Activated CD4-positive, alpha-beta T cell treated with anti-CD3 and anti-CD28 coated beads for 36 hours (primary cell): Measurements from ENCODE around the gene SFXN5. TPM values are rescaled to one million over a fixed set of nuclear protein-coding genes. Genes with fewer than 3 reads are reported as not detected.
A peak's percentile ranks its signal among the peaks of the same experiment; 100 is the strongest.
"Not testable (repeated sequence)": the region's sequence is repeated elsewhere in the genome, so short reads cannot be mapped to it uniquely, and the experiment has no call there.

ENCODE experiments used
- ATAC-seq: fragments of 200-7000 bp; cut with Tn5 transposase; one replicate; pipeline ENCODE4 v1.10.0; 2021; ENCODE audit warnings: mild to moderate bottlenecking, moderate library complexity
- CTCF ChIA-PET: fragments of 350-600 bp; sonication (Branson Sonifier 250); formaldehyde crosslinking; loops from one replicate; lab custom pipeline; 2021; ENCODE audit warnings: antibody characterized with exemption; lab: Charles Lee
- POLR2A ChIA-PET: fragments of 350-600 bp; sonication (Branson Sonifier 250); formaldehyde crosslinking; loops from one replicate; lab custom pipeline; 2021; ENCODE audit warnings: antibody characterized with exemption, inconsistent platforms; lab: Charles Lee
- DNase-seq: peaks from one replicate; pipeline ENCODE4 v3.0.0-alpha.2; 2020
- H3K27ac Mint-ChIP-seq: one replicate; pipeline ENCODE4 v1.8.0; 2021; ENCODE audit warnings: mixed read lengths
- H3K27me3 Mint-ChIP-seq: one replicate; pipeline ENCODE4 v1.8.0; 2021; ENCODE audit warnings: mixed read lengths
- H3K36me3 Mint-ChIP-seq: one replicate; pipeline ENCODE4 v1.8.0; 2021; ENCODE audit warnings: low read depth, mixed read lengths
- H3K4me1 Mint-ChIP-seq: one replicate; pipeline ENCODE4 v1.8.0; 2021; ENCODE audit warnings: mixed read lengths
- H3K4me3 Mint-ChIP-seq: one replicate; pipeline ENCODE4 v1.8.0; 2021; ENCODE audit warnings: mild to moderate bottlenecking, moderate library complexity, mixed read lengths
- H3K9me3 Mint-ChIP-seq: one replicate; pipeline ENCODE4 v1.8.0; 2021; ENCODE audit warnings: low read depth, mixed read lengths
- intact Hi-C, 2 experiments: fragments of 100-400 bp; cut with DNase I in 1 of 2; cut with micrococcal nuclease in 1 of 2; formaldehyde crosslinking; loops; one replicate each; pipeline versions ENCODE4 v1.14.2 to v1.15.1; 2022 to 2024; cut with DNase I, micrococcal nuclease
- total RNA-seq, 2 experiments: library from RNA; stranded (reverse); gene quantifications; one replicate each; pipeline ENCODE4 v1.2.3, GENCODE V29; 2021

The SFXN5 gene, protein sequence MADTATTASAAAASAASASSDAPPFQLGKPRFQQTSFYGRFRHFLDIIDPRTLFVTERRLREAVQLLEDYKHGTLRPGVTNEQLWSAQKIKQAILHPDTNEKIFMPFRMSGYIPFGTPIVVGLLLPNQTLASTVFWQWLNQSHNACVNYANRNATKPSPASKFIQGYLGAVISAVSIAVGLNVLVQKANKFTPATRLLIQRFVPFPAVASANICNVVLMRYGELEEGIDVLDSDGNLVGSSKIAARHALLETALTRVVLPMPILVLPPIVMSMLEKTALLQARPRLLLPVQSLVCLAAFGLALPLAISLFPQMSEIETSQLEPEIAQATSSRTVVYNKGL
- 1 to 10 TPM; 4.5 to 6.2 TPM for total RNA-seq

DNA sequence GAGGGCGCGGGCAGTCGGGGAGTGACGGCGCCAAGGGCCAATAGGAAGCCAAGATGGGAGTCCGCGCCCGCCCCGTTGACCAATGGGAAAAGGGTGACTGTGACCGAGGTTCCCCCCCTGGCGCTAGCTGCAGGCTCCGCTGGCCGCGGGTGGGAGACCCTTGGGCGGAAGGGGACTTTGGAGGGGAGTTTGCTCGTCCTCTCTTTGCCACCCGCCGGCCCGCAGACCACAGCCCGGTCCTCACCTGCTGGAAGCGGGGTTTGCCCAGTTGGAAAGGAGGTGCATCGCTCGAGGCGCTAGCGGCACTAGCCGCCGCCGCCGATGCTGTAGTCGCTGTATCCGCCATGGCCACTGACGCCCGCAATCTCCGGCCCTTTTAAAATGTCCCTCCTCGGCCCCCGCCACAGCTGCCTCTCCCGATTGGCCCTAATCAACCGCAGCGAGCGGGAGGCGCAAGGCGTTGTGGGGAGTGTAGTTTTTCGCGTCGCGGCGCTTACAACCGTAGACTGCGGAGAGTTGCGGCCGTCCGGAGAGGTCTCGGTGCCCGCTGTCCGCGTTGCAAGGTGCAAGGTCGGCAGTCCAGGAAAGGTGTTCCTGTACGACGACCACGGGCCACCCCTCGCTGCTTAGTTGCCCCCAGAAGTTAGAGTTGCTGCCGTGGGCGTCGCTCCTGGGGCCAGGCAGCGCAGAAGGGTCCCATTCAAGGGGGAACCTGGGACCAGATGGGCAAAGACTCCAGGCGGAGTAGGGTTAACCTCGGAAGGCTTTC lies at the start of gene SFXN5:
Gene SFXN5 (minus strand): TSS at position 353 of the 769 bp plus-strand sequence. CDS start 7 bp downstream, at position 346.
- DNase-seq = peak; percentile 97
- no peaks in the 10 kb centered on the region for H3K27me3 Mint-ChIP-seq
- H3K36me3 Mint-ChIP-seq = no peaks in the 10 kb centered on the region
- peak; percentile 96 for ATAC-seq
- POLR2A ChIA-PET = no interaction called here
- H3K9me3 Mint-ChIP-seq = no peaks in the 10 kb centered on the region
- H3K4me3 Mint-ChIP-seq = peak within 1 kb of the TSS; percentile 82
- CTCF ChIA-PET = interaction anchor here (0.7 to 3.3 kb wide), 4 partner anchors 12 to 143 kb away, joined by 3 to 26 read pairs (median 3); no protein-coding TSS in a partner anchor
- intact Hi-C loops = loop anchor here (1.0 to 5.0 kb wide), 16 partner anchors 42 to 1845 kb away; partner anchors contain the start of genes PRADC1 (in 2 of the 2), SPR (in 2 of the 2), ALMS1 (in 1 of the 2) and EGR4 (in 1 of the 2)
- H3K4me1 Mint-ChIP-seq = peaks cover 17% of the 10 kb centered on the region
- H3K27ac Mint-ChIP-seq = peak within 1 kb of the TSS; percentile 90

DNA sequence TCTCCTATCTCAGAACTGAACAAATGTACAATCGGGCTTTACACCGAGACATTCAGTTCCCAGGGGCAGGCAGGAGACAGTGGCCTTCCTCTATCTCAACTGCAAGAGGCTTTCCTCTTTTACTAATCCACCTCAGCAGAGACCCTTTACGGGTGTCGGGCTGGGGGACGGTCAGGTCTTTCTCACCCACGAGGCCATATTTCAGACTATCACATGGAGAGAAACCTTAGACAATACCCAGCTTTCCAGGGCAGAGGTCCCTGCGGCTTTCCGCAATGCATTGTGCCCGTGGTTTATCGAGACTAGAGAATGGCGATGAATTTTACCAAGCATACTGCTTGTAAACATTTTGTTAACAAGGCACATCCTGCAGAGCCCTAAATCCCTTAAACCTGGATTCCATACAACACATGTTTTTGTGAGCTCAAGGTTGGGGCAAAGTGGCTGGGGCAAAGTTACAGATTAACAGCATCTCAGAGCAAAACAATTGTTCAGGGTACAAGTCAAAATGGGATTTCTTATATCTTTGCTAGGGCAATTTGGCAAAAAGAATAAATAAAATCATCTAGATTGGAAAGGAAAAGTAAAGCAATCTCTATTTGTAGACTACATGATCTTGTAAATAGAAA lies 48.2 kb upstream of the SFXN5 start:
- POLR2A ChIA-PET, H3K9me3 Mint-ChIP-seq, H3K27ac Mint-ChIP-seq, ATAC-seq, H3K36me3 Mint-ChIP-seq, DNase-seq, H3K4me1 Mint-ChIP-seq, H3K4me3 Mint-ChIP-seq, intact Hi-C loops: not testable (repeated sequence)
- peaks cover 13% of the 10 kb centered on the region for H3K27me3 Mint-ChIP-seq
- CTCF ChIA-PET = interaction anchor here (0.6 kb wide), 1 partner anchor 28 kb away, joined by 3 read pairs; no protein-coding TSS in a partner anchor

DNA sequence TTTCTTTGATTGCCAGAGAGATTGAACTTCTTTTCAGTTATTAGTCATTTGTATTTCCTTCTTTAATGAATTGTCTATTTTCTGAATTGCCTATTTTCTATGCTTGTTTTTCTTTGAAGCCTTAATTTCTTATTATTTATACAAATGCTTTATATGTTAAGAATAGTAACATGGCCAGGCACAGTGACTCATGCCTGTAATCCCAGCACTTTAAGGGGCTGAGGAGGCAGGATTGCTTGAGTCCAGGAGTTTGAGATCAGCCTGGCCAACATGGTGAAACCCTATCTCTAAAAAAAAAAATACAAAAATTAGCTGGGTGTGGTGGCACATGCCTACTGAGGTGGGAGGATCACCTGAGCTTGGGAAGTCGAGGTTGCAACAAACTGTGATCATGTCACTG lies 45.9 kb upstream of the SFXN5 start:
- Mint-ChIP-seq H3K9me3 (no peaks in the 10 kb centered on the region), H3K27ac (no peak overlapping the region), H3K4me3 (no peak overlapping the region), H3K4me1 (peaks cover 7% of the 10 kb centered on the region), H3K27me3 (peaks cover 2% of the 10 kb centered on the region), H3K36me3 (no peaks in the 10 kb centered on the region)
- ChIA-PET POLR2A (interaction anchor here (0.8 kb wide), 1 partner anchor 12 kb away, joined by 5 read pairs; no protein-coding TSS in a partner anchor), CTCF (interaction anchor here (0.6 to 1.6 kb wide), 3 partner anchors 23 to 110 kb away, joined by 4 to 5 read pairs (median 5); no protein-coding TSS in a partner anchor)
- ATAC-seq (no peak), DNase-seq (no peak)
- intact Hi-C loops = no loop called here

DNA sequence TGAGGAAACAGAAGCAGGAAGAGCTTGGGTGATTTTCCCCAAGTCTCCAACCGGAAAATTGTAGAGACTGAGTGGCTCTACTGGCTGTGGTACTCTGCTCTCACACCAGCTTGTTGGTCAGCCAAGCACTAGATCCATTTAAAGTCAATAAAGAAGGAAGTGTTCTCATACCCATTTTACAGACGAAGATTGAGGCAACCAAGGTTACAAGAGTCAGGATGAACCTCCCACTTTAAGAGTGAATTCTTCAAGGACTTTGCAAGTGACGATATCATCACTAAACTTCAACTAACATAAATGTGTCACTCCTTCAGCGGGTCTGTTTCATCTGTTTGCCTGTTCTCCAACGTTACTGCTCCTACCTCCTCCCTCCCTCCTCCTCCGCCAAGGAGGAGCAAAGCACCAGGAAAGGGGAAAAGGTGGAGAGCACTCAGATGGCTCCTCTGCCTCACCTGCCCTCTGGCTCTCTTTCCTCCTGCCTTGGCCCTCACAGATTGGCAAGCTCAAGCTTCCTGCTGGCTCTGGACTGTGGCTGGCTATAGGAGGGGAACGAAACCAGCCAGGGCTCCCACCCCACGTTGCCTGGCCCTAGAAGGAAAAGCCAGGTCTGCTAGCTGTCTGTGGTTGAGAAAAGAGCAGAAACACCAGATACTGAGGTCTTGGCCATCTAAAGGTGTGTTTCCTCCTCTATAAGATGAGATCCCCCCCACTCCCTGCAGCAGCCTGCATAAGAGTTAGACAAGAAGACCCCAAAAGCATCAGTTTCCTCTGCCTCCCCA lies 44.9 kb upstream of the SFXN5 start:
- no peak for ATAC-seq
- no peaks in the 10 kb centered on the region for H3K9me3 Mint-ChIP-seq
- ChIA-PET CTCF (interaction anchor here (0.6 to 1.6 kb wide), 3 partner anchors 8 to 61 kb away, joined by 4 to 5 read pairs (median 4); no protein-coding TSS in a partner anchor), POLR2A (no interaction called here)
- peaks cover 2% of the 10 kb centered on the region for H3K27me3 Mint-ChIP-seq
- no peak for DNase-seq
- H3K27ac Mint-ChIP-seq = no peak overlapping the region
- peaks cover 11% of the 10 kb centered on the region for H3K4me1 Mint-ChIP-seq
- H3K4me3 Mint-ChIP-seq = no peak overlapping the region
- H3K36me3 Mint-ChIP-seq = no peaks in the 10 kb centered on the region
- intact Hi-C loops = no loop called here

DNA sequence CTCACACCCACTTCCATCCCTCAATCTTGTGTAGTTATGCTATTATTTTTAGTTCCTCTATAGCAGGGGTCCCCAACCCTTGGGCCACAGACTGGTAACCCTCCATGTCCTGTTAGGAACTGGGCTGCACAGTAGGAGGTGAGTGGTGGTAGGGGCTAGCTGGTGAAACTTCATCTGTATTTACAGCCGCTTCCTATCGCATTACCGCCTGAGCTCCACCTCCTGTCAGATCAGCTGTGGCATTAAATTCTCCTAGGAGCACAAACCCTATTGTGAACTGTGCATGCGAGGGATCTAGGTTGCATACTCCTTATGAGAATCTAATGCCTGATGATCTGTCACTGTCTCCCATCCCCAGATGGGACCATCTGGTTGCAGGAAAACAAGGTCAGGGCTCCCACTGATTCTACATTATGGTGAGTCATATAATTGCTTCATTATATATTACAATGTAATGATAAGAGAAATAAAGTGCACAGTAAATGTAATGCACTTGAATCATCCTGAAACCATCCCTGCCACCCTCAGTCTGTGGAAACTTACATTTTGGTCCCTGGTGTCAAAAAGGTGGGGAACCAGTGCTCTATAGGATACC lies 42.9 kb upstream of the SFXN5 start:
- ChIA-PET POLR2A (no interaction called here), CTCF (interaction anchor here (0.7 to 1.5 kb wide), 6 partner anchors 15 to 98 kb away, joined by 3 to 4 read pairs (median 4); no protein-coding TSS in a partner anchor)
- ATAC-seq (no peak), DNase-seq (no peak)
- peaks cover 2% of the 10 kb centered on the region for H3K27me3 Mint-ChIP-seq
- peak overlapping the region; percentile 48 for H3K4me3 Mint-ChIP-seq
- H3K36me3 Mint-ChIP-seq = no peaks in the 10 kb centered on the region
- no peak overlapping the region for H3K27ac Mint-ChIP-seq
- no peaks in the 10 kb centered on the region for H3K9me3 Mint-ChIP-seq
- intact Hi-C loops = loop anchor here in 1 of 2 experiments (5.0 kb wide), 2 partner anchors 178 to 287 kb away; partner anchors contain the start of genes EGR4 and EXOC6B
- peaks cover 21% of the 10 kb centered on the region for H3K4me1 Mint-ChIP-seq

DNA sequence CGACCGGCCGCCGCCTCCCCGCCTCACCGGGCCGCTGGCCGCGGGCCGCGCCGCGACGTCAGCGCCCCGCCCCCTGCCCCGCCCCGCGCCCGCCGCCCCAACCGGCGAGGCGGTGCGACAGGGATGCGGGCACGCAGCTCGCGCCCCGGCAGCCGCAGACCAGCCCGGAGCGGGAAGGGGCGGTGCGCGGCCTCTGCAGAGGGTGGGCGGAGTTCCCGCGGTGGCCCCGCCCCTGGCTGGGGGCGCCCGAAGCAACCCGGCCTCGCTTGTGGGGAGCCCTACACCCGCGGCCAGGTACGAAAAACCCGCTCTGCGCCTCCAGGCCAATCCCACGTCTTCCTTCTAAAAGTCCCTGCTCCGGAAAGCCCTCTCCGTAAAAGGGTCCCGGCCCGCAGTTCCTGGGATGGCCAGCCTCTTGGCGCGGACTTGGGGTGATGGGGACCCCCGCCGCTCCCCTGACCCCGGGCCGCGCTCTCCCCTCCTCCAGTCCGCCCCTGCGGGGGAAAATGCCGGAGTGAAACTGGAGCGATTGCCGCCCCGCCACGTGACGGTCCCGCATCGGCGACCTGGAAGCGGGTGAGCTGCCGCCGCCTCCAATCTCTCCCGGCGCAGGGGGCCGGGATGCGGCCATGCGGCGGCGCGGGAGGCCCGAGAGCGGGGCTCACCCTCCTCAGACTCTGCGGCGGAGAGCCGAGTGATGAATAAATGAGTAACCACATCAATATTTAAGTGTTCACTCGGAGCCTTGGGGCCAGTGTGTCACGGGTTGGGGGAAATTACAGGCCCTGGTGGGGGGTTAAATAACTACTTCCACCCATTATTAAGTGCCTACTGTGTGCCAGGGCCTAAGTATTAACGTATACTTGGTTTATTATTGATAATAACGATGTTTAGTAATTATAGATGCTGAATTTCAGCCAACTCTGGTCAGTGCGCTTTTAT lies 41.7 kb upstream of the SFXN5 start, which contains the start of gene RAB11FIP5:
Gene RAB11FIP5 (minus strand): TSS at position 36 of the 942 bp plus-strand sequence. CDS start 171 bp downstream, outside the sequence.
- CTCF ChIA-PET = interaction anchor here (0.5 to 4.2 kb wide), 9 partner anchors 13 to 1276 kb away, joined by 3 to 18 read pairs (median 4); no protein-coding TSS in a partner anchor
- Mint-ChIP-seq H3K27me3 (peaks cover 2% of the 10 kb centered on the region), H3K4me1 (peaks cover 22% of the 10 kb centered on the region), H3K36me3 (no peaks in the 10 kb centered on the region), H3K4me3 (peak within 1 kb of the TSS; percentile 79), H3K9me3 (no peaks in the 10 kb centered on the region), H3K27ac (peak within 1 kb of the TSS; percentile 40)
- DNase-seq (peak; percentile 87), ATAC-seq (peak; percentile 84)
- POLR2A ChIA-PET = interaction anchor here (0.8 to 1.1 kb wide), 2 partner anchors 24 to 121 kb away, joined by 3 read pairs; partner anchors contain the start of gene CCT7
- intact Hi-C loops = loop anchor here (1.0 to 5.0 kb wide), 9 partner anchors 42 to 286 kb away; partner anchors contain the start of genes SMYD5 (in 2 of the 2), ALMS1 (in 1 of the 2), CCT7 (in 1 of the 2) and EGR4 (in 1 of the 2)

DNA sequence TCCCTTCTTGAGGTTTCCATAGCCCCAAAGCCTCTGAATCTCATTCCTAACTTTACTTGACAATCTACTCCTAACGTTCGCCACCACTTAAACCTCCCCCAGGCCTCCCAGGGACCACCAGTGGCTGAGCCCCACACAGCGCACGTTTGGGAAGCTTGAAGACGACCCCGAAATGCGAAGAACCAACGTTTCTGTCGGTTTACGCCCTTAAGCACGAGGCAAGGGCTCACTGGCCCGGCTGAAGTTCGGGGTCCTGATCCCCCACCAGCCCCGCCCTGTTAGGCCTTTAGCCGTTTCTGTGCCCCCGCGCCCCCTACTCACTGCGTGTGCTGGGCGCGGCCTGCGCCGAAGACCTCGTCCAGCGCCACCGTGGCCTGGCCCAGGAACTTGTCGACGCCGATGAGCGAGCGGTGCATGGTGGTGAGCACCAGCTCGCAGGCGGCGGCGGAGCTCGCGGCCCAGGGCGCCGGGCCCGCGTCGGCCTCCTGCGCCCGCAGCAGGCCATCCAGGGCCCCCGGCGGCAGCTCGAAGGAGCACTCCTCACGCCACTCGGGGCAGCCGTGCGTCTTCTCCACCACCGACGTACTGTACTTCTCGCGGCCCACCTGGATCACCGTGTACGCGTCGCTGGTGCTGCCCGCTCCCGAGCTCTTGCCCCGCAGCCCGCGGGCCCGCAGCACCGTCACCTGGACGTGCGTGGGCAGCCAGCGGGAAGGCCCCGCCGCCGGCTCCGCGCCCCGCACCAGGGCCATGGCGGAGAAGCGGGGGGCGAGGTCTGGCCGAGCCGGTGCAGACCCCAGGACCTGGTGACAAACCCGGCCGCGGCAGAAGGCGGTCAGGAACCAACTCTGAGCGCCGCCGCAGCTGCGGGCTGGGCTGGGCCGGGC lies 40.8 kb upstream of the SFXN5 start:
- intact Hi-C loops = loop anchor here (2.0 to 5.0 kb wide), 5 partner anchors 65 to 285 kb away; partner anchors contain the start of genes ALMS1 (in 1 of the 2), EGR4 (in 1 of the 2), EMX1 (in 1 of the 2) and EXOC6B (in 1 of the 2)
- Mint-ChIP-seq H3K9me3 (no peaks in the 10 kb centered on the region), H3K4me1 (peaks cover 25% of the 10 kb centered on the region), H3K4me3 (peak overlapping the region; percentile 79), H3K36me3 (no peaks in the 10 kb centered on the region), H3K27ac (peak overlapping the region; percentile 40), H3K27me3 (peaks cover 2% of the 10 kb centered on the region)
- peak; percentile 21 for ATAC-seq
- DNase-seq = peak; percentile 57
- ChIA-PET POLR2A (interaction anchor here (0.6 to 1.1 kb wide), 3 partner anchors 24 to 122 kb away, joined by 3 read pairs; partner anchors contain the start of gene CCT7), CTCF (interaction anchor here (0.5 to 4.2 kb wide), 9 partner anchors 8 to 1828 kb away, joined by 3 to 18 read pairs (median 3); no protein-coding TSS in a partner anchor)
